Stomach smooth muscle (tissue), 2 donors: Measurements from ENCODE around the gene RIN3.

ENCODE experiments used
- H3K27ac ChIP-seq: one replicate; pipeline ENCODE4 v1.7.0; 2013; ENCODE audit warnings: mild to moderate bottlenecking, low read length, inconsistent platforms
- H3K27me3 ChIP-seq, 2 donors: one replicate each; pipeline ENCODE4 v1.7.0; 2013; ENCODE audit warnings: low read length in 2 of 2; ENCODE audit not compliant: insufficient read depth in 2 of 2, control insufficient read depth in 1 of 2
- H3K36me3 ChIP-seq, 2 donors: one replicate each; pipeline ENCODE4 v1.7.0; 2013; ENCODE audit warnings: low read length in 2 of 2; ENCODE audit not compliant: control insufficient read depth in 2 of 2, insufficient read depth in 2 of 2
- H3K4me1 ChIP-seq: one replicate; pipeline ENCODE4 v1.7.0; 2013; ENCODE audit warnings: low read length; ENCODE audit not compliant: control insufficient read depth, insufficient read depth
- H3K4me3 ChIP-seq, 2 donors: one replicate each; pipeline ENCODE4 v1.7.0; 2013; ENCODE audit warnings: low read length in 2 of 2
- H3K9ac ChIP-seq, 2 donors: one replicate each; pipeline ENCODE4 v1.7.0; 2013; ENCODE audit warnings: low read length in 2 of 2, mild to moderate bottlenecking in 1 of 2
- H3K9me3 ChIP-seq, 2 donors: one replicate each; pipeline ENCODE4 v1.7.0; 2013; ENCODE audit warnings: low read length in 2 of 2; ENCODE audit not compliant: control insufficient read depth in 2 of 2
- donor health status: healthy.
- donor health status: Pancreatic carcinoma.

RIN3 gene

GRCh38 chr14:92659765-92660561 lies 146.4 kb downstream of the RIN3 start:
- Histone ChIP-seq H3K9me3 (no peaks in the 10 kb centered on the region), H3K4me1 (peaks cover 22% of the 10 kb centered on the region), H3K4me3 (no peak overlapping the region), H3K9ac (no peak overlapping the region), H3K27me3 (no peaks in the 10 kb centered on the region), H3K36me3 (peaks cover 6 to 39% of the 10 kb centered on the region in 2 donors), H3K27ac (peak overlapping the region; percentile 18)

DNA sequence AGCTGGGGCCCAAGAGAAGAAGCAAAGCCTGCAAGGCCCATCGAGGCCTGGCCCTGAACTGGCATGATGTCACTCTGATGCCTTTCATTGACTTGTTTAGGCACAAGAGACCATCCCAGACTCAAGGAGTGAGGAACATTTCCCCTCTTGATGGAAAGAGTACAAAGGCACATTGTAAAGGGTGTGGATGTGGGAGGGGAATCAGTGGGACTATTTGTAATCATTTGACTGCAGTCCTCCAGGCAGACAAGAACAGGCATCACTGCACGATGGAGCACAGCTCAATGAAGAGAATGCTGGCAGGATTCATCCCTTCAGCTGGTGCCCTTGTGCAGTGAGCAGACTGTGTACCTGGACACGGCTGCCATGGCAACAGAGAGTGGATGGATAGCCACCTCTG lies 147.0 kb downstream of the RIN3 start:
- no peak overlapping the region for H3K9ac ChIP-seq
- no peak overlapping the region for H3K4me3 ChIP-seq
- no peaks in the 10 kb centered on the region for H3K27me3 ChIP-seq
- H3K36me3 ChIP-seq = peaks cover 6 to 38% of the 10 kb centered on the region in 2 donors
- H3K4me1 ChIP-seq = peaks cover 17% of the 10 kb centered on the region
- peak overlapping the region; percentile 18 for H3K27ac ChIP-seq
- no peaks in the 10 kb centered on the region for H3K9me3 ChIP-seq

DNA sequence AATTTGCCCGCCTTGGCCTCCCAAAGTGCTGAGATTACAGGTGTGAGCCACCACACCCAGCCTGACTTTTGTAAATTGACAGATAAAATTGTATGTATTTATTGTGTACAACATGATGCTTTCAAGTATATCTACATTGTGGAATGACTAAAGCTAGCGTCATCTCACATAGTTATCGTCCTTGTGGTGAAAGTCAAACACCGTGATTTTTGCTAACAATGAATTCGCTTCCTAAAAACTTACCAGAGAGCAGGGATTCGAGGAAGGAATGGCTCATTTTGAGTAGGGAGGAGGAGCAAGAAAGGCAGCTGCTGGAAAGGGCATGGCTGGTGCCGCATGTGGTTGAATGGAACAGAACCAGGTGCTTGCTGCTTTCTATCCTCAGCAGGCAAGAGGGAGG lies 149.5 kb downstream of the RIN3 start:
- no peak overlapping the region for H3K4me3 ChIP-seq
- no peaks in the 10 kb centered on the region for H3K27me3 ChIP-seq
- H3K9me3 ChIP-seq = no peaks in the 10 kb centered on the region
- peaks cover 12 to 41% of the 10 kb centered on the region in 2 donors for H3K36me3 ChIP-seq
- H3K9ac ChIP-seq = no peak overlapping the region
- H3K4me1 ChIP-seq = peaks cover 4% of the 10 kb centered on the region
- H3K27ac ChIP-seq = no peak overlapping the region

- peaks cover 14 to 19% of the 10 kb centered on the region in 2 donors for H3K36me3 ChIP-seq
- H3K9me3 ChIP-seq = no peaks in the 10 kb centered on the region
- no peaks in the 10 kb centered on the region for H3K4me1 ChIP-seq
- no peak overlapping the region for H3K4me3 ChIP-seq
- no peak overlapping the region for H3K9ac ChIP-seq
- H3K27me3 ChIP-seq = no peaks in the 10 kb centered on the region
- no peak overlapping the region for H3K27ac ChIP-seq
Observed at GRCh38 chr14:92665661-92666110, 152.1 kb downstream of the RIN3 start.

GRCh38 chr14:92666251-92666650 lies 152.7 kb downstream of the RIN3 start:
- H3K4me3 ChIP-seq = no peak overlapping the region
- H3K27ac ChIP-seq = no peak overlapping the region
- no peaks in the 10 kb centered on the region for H3K4me1 ChIP-seq
- H3K9ac ChIP-seq = no peak overlapping the region
- no peaks in the 10 kb centered on the region for H3K27me3 ChIP-seq
- H3K36me3 ChIP-seq = peaks cover 11 to 13% of the 10 kb centered on the region in 2 donors
- no peaks in the 10 kb centered on the region for H3K9me3 ChIP-seq

GRCh38 chr14:92668276-92668973 lies 154.8 kb downstream of the RIN3 start:
- no peaks in the 10 kb centered on the region for H3K9me3 ChIP-seq
- H3K4me3 ChIP-seq = no peak overlapping the region
- H3K27me3 ChIP-seq = no peaks in the 10 kb centered on the region
- H3K4me1 ChIP-seq = no peaks in the 10 kb centered on the region
- H3K9ac ChIP-seq = no peak overlapping the region
- H3K27ac ChIP-seq = no peak overlapping the region
- peaks cover 8% of the 10 kb centered on the region in 2 donors for H3K36me3 ChIP-seq

GRCh38 chr14:92670160-92670559 lies 156.6 kb downstream of the RIN3 start:
- no peak overlapping the region for H3K4me3 ChIP-seq
- H3K27ac ChIP-seq = no peak overlapping the region
- no peak overlapping the region for H3K9ac ChIP-seq
- no peaks in the 10 kb centered on the region for H3K9me3 ChIP-seq
- peaks cover 6 to 8% of the 10 kb centered on the region in 2 donors for H3K36me3 ChIP-seq
- no peaks in the 10 kb centered on the region for H3K27me3 ChIP-seq
- H3K4me1 ChIP-seq = no peaks in the 10 kb centered on the region

DNA sequence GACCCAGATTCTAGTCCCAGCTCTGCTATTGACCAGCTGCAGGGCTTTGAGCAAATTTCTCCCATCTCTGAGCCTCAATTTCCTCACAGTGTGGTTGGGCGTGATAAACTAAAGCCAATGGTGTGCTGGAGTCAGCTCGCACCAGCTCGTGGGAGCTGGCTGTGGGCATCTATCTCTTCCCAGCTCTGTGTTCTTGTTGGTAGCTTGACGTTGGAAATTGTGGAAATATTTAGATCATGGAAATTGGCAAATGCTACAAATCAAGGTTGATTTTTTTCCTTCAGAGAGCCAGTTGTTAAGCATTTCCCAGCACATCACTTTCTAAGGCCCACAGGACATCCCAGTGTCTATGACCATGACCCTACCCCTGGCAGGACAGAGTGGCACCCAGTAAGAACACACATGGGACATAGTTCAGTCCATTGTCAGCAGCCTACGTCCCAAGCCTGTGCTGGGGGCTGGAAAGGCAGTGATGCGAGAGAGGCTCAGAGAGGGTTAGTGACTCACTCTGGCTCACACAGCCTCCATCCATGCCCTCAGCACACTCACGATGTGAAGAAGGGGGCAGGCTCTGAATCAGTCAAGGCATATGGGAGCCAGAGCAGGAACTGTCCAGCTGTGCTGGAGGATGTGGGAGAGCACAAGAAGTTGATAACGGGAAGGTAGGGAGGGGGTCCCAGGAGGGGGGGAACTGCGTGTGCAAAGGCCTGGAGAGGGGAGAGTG lies 157.2 kb downstream of the RIN3 start:
- Histone ChIP-seq H3K4me1 (no peaks in the 10 kb centered on the region), H3K36me3 (peaks cover 6 to 8% of the 10 kb centered on the region in 2 donors), H3K27me3 (no peaks in the 10 kb centered on the region), H3K27ac (no peak overlapping the region), H3K4me3 (no peak overlapping the region), H3K9me3 (no peaks in the 10 kb centered on the region), H3K9ac (no peak overlapping the region)

- Histone ChIP-seq H3K9me3 (no peaks in the 10 kb centered on the region), H3K9ac (no peak overlapping the region), H3K4me3 (no peak overlapping the region), H3K36me3 (peaks cover 17 to 18% of the 10 kb centered on the region in 2 donors), H3K27ac (no peak overlapping the region), H3K27me3 (no peaks in the 10 kb centered on the region), H3K4me1 (no peaks in the 10 kb centered on the region)
Observed at GRCh38 chr14:92673601-92674150, 160.1 kb downstream of the RIN3 start.

GRCh38 chr14:92675421-92675820 lies 161.8 kb downstream of the RIN3 start:
- H3K4me3 ChIP-seq = no peak overlapping the region
- H3K4me1 ChIP-seq = no peaks in the 10 kb centered on the region
- no peaks in the 10 kb centered on the region for H3K27me3 ChIP-seq
- no peak overlapping the region for H3K27ac ChIP-seq
- no peak overlapping the region for H3K9ac ChIP-seq
- peaks cover 24 to 29% of the 10 kb centered on the region in 2 donors for H3K36me3 ChIP-seq
- no peaks in the 10 kb centered on the region for H3K9me3 ChIP-seq
